K562 (cell line): ENCODE results near the gene CCDC33. TPM values are rescaled to one million over a fixed set of nuclear protein-coding genes. Genes with fewer than 3 reads are reported as not detected.

ENCODE experiments used
- ATAC-seq: fragments of 200-7000 bp; cut with Tn5 transposase; 3 replicates; pipeline ENCODE4 v1.9.1; 2020; ENCODE audit warnings: moderate library complexity
- BruUV-seq: library from RNA; stranded (reverse); fragments of 400-500 nt; replicated peaks from 2 replicates; lab custom pipeline; 2021; lab: Mats Ljungman, UMichigan
- CTCF ChIA-PET: fragments of 300-600 bp; formaldehyde crosslinking; extraction: SDS; loops from one replicate; lab custom pipeline; 2021; ENCODE audit warnings: low intra/inter-chr PET ratio; lab: Yijun Ruan, JAX
- POLR2A ChIA-PET: fragments of 300-600, 350-650 bp; sonication (Branson Sonifier 250); formaldehyde crosslinking; extraction: SDS; loops from one replicate; lab custom pipeline; 2021; ENCODE audit warnings: antibody characterized with exemption, inconsistent platforms; lab: Yijun Ruan, JAX
- DNase-seq, 4 experiments: peaks; one replicate each; pipeline versions ENCODE4 v3.0.0 to v3.0.0-alpha.2; 2011 to 2018; ENCODE audit warnings: low spot score in 3 of 4, mixed read lengths in 3 of 4; ENCODE audit errors: extremely low read depth in 1 of 4
- FAIRE-seq: peaks from 2 replicates; lab custom pipeline; 2011; peaks lifted over from hg19 to GRCh38; lab: Jason Lieb, UNC
- H2AFZ ChIP-seq: 2 replicates; pipeline ENCODE4 v1.6.0; 2011; ENCODE audit warnings: low read depth, low read length, control low read depth, inconsistent platforms
- H3K27ac ChIP-seq: fragments of 200-600 bp; 3 replicates; pipeline ENCODE4 v1.8.0; 2011; ENCODE audit warnings: low read depth, mild to moderate bottlenecking, control low read depth, inconsistent platforms, low read length, moderate library complexity, mixed read lengths; ENCODE audit errors: extremely low read depth
- H3K27me3 ChIP-seq, 2 experiments: fragments of 300-600 bp in 1 of 2; 2 replicates in 1 of 2; 3 replicates in 1 of 2; pipeline versions ENCODE4 v1.6.0 to v1.8.0; 2011; ENCODE audit warnings: inconsistent platforms in 2 of 2, low read length in 2 of 2, mild to moderate bottlenecking in 1 of 2, mixed read lengths in 1 of 2, moderate library complexity in 1 of 2; ENCODE audit not compliant: control insufficient read depth in 2 of 2, insufficient read depth in 2 of 2
- H3K36me3 ChIP-seq: fragments of 300-600 bp; 3 replicates; pipeline ENCODE4 v1.8.0; 2011; ENCODE audit warnings: mild to moderate bottlenecking, low read length, inconsistent platforms; ENCODE audit not compliant: control insufficient read depth, insufficient read depth
- H3K4me1 ChIP-seq, 2 experiments: fragments of 200-600 bp in 1 of 2; replicated peaks in 1 of 2; 2 replicates in 1 of 2; 3 replicates in 1 of 2; pipeline versions ENCODE4 v1.5.1 to v1.8.0; 2011; ENCODE audit warnings: inconsistent platforms in 2 of 2, low read length in 2 of 2, mild to moderate bottlenecking in 1 of 2, mixed read lengths in 1 of 2, moderate library complexity in 1 of 2; ENCODE audit not compliant: control insufficient read depth in 2 of 2, insufficient read depth in 2 of 2
- H3K4me2 ChIP-seq: 2 replicates; pipeline ENCODE4 v1.6.1; 2011; ENCODE audit warnings: low read length, control low read depth, inconsistent platforms, mixed read lengths; ENCODE audit not compliant: insufficient read depth
- H3K4me3 ChIP-seq: fragments of 200-600 bp; sonication (generic), shearing (Covaris generic); 2 replicates; pipeline ENCODE4 v1.5.1; 2016; ENCODE audit warnings: control low read depth, inconsistent platforms
- H3K79me2 ChIP-seq: fragments of 200-600 bp; 3 replicates; pipeline ENCODE4 v1.8.0; 2011; ENCODE audit warnings: low read length, inconsistent platforms; ENCODE audit not compliant: control insufficient read depth, insufficient read depth
- H3K9ac ChIP-seq, 2 experiments: 2 replicates each; pipeline versions ENCODE4 v1.6.0 to v1.6.1; 2011; ENCODE audit warnings: low read depth in 2 of 2, low read length in 2 of 2, control low read depth in 1 of 2, inconsistent platforms in 1 of 2, mild to moderate bottlenecking in 1 of 2, mixed read lengths in 1 of 2; ENCODE audit not compliant: insufficient read depth in 1 of 2
- H3K9me1 ChIP-seq: one replicate; pipeline ENCODE4 v1.6.0; 2011; ENCODE audit warnings: inconsistent platforms, mild to moderate bottlenecking, low read length, moderate library complexity; ENCODE audit not compliant: control insufficient read depth, insufficient read depth
- H3K9me3 ChIP-seq: replicated peaks from 2 replicates; pipeline ENCODE4 v1.5.1; 2011; ENCODE audit warnings: low read depth, low read length, inconsistent platforms; ENCODE audit not compliant: control insufficient read depth, insufficient read depth
- H4K20me1 ChIP-seq: replicated peaks from 2 replicates; pipeline ENCODE4 v1.6.1; 2011; ENCODE audit warnings: low read length, inconsistent platforms, mixed read lengths; ENCODE audit not compliant: control insufficient read depth, insufficient read depth
- ARID1B ChIP-seq: fragments of 450-650 bp; IDR thresholded peaks from 2 replicates; pipeline ENCODE4 v1.6.1; 2016; ENCODE audit warnings: antibody characterized with exemption, mild to moderate bottlenecking, inconsistent platforms
- CBX5 ChIP-seq: IDR thresholded peaks from 2 replicates; pipeline ENCODE4 v1.6.1; 2014; ENCODE audit warnings: low read depth, borderline replicate concordance
- HMGN3 ChIP-seq: IDR thresholded peaks from 2 replicates; pipeline ENCODE4 v1.6.1; 2011; ENCODE audit warnings: borderline replicate concordance, low read depth, mild to moderate bottlenecking, mixed read lengths, low read length; ENCODE audit not compliant: insufficient read length; ENCODE audit errors: extremely low read depth
- L3MBTL2 ChIP-seq: fragments of 450-650 bp; IDR thresholded peaks from 2 replicates; pipeline ENCODE4 v1.6.1; 2016; ENCODE audit warnings: mild to moderate bottlenecking, moderate library complexity
- MAX ChIP-seq: sonication (generic); formaldehyde crosslinking; IDR thresholded peaks from 2 replicates; pipeline ENCODE4 v1.9.0; 2022; ENCODE audit warnings: mild to moderate bottlenecking, missing genetic modification reagents
- MEF2A ChIP-seq: IDR thresholded peaks from 2 replicates; pipeline ENCODE4 v1.6.1; 2011; ENCODE audit warnings: low read depth, mild to moderate bottlenecking, low read length, moderate library complexity; ENCODE audit not compliant: control insufficient read depth
- MNT ChIP-seq, 2 experiments: fragments of 450-650 bp; conservative IDR thresholded peaks; 2 replicates each; pipeline ENCODE4 v1.6.1; 2017; ENCODE audit warnings: mild to moderate bottlenecking in 2 of 2, moderate library complexity in 2 of 2
- SRSF1 ChIP-seq: fragments of 200-400 bp; formaldehyde crosslinking; IDR thresholded peaks from 2 replicates; pipeline ENCODE4 v1.6.1; 2017; ENCODE audit warnings: mild to moderate bottlenecking, low read depth, low read length, moderate library complexity
- TCF3 ChIP-seq: sonication (generic); formaldehyde crosslinking; IDR thresholded peaks from 2 replicates; pipeline ENCODE4 v1.4.0; 2020; ENCODE audit warnings: mild to moderate bottlenecking, missing genetic modification reagents
- TOE1 ChIP-seq, 2 experiments: fragments of 450-650 bp in 1 of 2; sonication (generic) in 1 of 2; formaldehyde crosslinking in 1 of 2; IDR thresholded peaks; 2 replicates each; pipeline versions ENCODE4 v1.7.1 to v1.8.0; 2016 to 2022; ENCODE audit warnings: borderline replicate concordance in 2 of 2, mild to moderate bottlenecking in 2 of 2, antibody characterized with exemption in 1 of 2, inconsistent platforms in 1 of 2, low read depth in 1 of 2, missing genetic modification reagents in 1 of 2, moderate library complexity in 1 of 2
- TRIM28 ChIP-seq: fragments of 450-650 bp; IDR thresholded peaks from 2 replicates; pipeline ENCODE4 v1.6.1; 2017
- USF1 ChIP-seq: sonication (generic); formaldehyde crosslinking; IDR thresholded peaks from 2 replicates; pipeline ENCODE4 v1.9.0; 2022; ENCODE audit warnings: mild to moderate bottlenecking, missing genetic modification reagents
- ZNF583 ChIP-seq: fragments of 250-450 bp; sonication (Bioruptor Pico); IDR thresholded peaks from 2 replicates; pipeline ENCODE4 v1.4.0; 2020
- WGBS: fragments of 100-300 bp; shearing (Covaris generic); methylation state at CpG from one replicate; pipeline ENCODE4 v1.1.6; 2016; ENCODE audit warnings: low coverage, mixed read lengths; ENCODE audit not compliant: insufficient coverage; ENCODE audit errors: missing lambda C conversion rate; 5-methylcytosine and 5-hydroxymethylcytosine counted together
- in situ Hi-C: fragments of 300-500 bp; cut with MboI; formaldehyde crosslinking; loops from 4 replicates; pipeline ENCODE4 v1.15.0; 2018; ENCODE audit warnings: inconsistent platforms, mixed read lengths
- intact Hi-C: fragments of 100-400 bp; cut with micrococcal nuclease; formaldehyde crosslinking; loops from 2 replicates; pipeline ENCODE4 v1.14.2; 2022
- polyA plus RNA-seq, 8 experiments: library from polyadenylated mRNA; depleted of rRNA in 4 of 8; stranded (reverse) in 5 of 8; unstranded in 3 of 8; fragments of >200 nt; fragmentation: Nextera tagmentation in 2 of 8; fragmentation: Illumina TruSeq in 1 of 8; extraction: Ambion mirVana in 2 of 8; extraction: Trizol in 1 of 8; gene quantifications; 2 replicates each; pipeline versions ENCODE4 v1.2.1 to v1.2.3, GENCODE V29; 2011 to 2014; ENCODE audit warnings: inconsistent platforms in 1 of 8, missing spikeins in 1 of 8
- total RNA-seq, 7 experiments: library from RNA; depleted of rRNA in 6 of 7; stranded (reverse); fragments of >200 nt in 6 of 7; fragmentation: Illumina TruSeq in 2 of 7; extraction: Trizol in 2 of 7; gene quantifications; 2 replicates each; pipeline versions ENCODE4 v1.2.1 to v1.2.3, GENCODE V29; 2011 to 2021; ENCODE audit warnings: low replicate concordance in 1 of 7
- TF ChIP-seq, protein P1 (sequence below): fragments of 450-650 bp; IDR thresholded peaks from 2 replicates; pipeline ENCODE4 v1.7.0; 2016; ENCODE audit warnings: borderline replicate concordance

The CCDC33 gene
- total and polyA plus RNA-seq, 9 of the 15 experiments (the other 6 are each of a cell fraction or from before 2014, with no cell fraction given) = 0.08 to 1.1 (median 0.15) TPM; not detected in 4

- DNase-seq = peak; percentile 31 to 65 (median 41)
- Histone ChIP-seq H4K20me1 (peaks cover 7% of the 10 kb centered on the region; the same call in 1 of the 2 replicates), H3K4me3 (no peak overlapping the region), H3K27ac (no peak overlapping the region; the same call in 2 of the 3 replicates), H3K4me2 (no peak overlapping the region; the same call in 1 of the 2 replicates), H3K4me1 (peaks cover 3 to 9% of the 10 kb centered on the region in 2 experiments; a peak in 2 of 5 replicates), H3K36me3 (no peaks in the 10 kb centered on the region), H2AFZ (peak overlapping the region; percentile 9; the same call in 1 of the 2 replicates), H3K27me3 (peaks cover 9 to 39% of the 10 kb centered on the region in 2 experiments; a peak in 3 of 5 replicates), H3K79me2 (no peaks in the 10 kb centered on the region), H3K9me1 (no peaks in the 10 kb centered on the region), H3K9ac (peak overlapping the region; percentile 25 to 64; a peak in 3 of 4 replicates), H3K9me3 (no peaks in the 10 kb centered on the region)
- no TSS peak for BruUV-seq
- in situ Hi-C loops = no loop called here
- WGBS = 12% methylated on average over 7 of the region's 7 CpGs
- FAIRE-seq = no peak
- ChIA-PET CTCF (no interaction called here), POLR2A (no interaction called here)
- intact Hi-C loops = no loop called here
- 0 out of 3 replicates have a peak, but pooled peaks have one; percentile 32 for ATAC-seq
- peak; percentile 71; the same call in 1 of the 2 replicates for TF ChIP-seq USF1 (CRISPR knock-in tag)
- TF ChIP-seq HMGN3 = no peak
- TF ChIP-seq TOE1 (IDR thresholded peaks at IDR 0.05; ENCODE audit: borderline replicate concordance) = no peak
- TF ChIP-seq TOE1 (CRISPR knock-in tag; IDR thresholded peaks at IDR 0.05; ENCODE audit: borderline replicate concordance, low read depth) = no peak
- 0 out of 4 replicates have a peak, but pooled peaks of 1 of the 2 experiments have one; percentile 33 for TF ChIP-seq MNT (conservative IDR thresholded peaks at IDR 0.05)
- TF ChIP-seq MAX = peak; percentile 83
- TF ChIP-seq, protein P1, sequence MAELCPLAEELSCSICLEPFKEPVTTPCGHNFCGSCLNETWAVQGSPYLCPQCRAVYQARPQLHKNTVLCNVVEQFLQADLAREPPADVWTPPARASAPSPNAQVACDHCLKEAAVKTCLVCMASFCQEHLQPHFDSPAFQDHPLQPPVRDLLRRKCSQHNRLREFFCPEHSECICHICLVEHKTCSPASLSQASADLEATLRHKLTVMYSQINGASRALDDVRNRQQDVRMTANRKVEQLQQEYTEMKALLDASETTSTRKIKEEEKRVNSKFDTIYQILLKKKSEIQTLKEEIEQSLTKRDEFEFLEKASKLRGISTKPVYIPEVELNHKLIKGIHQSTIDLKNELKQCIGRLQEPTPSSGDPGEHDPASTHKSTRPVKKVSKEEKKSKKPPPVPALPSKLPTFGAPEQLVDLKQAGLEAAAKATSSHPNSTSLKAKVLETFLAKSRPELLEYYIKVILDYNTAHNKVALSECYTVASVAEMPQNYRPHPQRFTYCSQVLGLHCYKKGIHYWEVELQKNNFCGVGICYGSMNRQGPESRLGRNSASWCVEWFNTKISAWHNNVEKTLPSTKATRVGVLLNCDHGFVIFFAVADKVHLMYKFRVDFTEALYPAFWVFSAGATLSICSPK = no peak
- no peak for TF ChIP-seq CBX5
- no peak for TF ChIP-seq MEF2A
- peak; percentile 40; the same call in 1 of the 2 replicates for TF ChIP-seq ARID1B
- peak; percentile 45 for TF ChIP-seq L3MBTL2
- TF ChIP-seq TCF3 (CRISPR knock-in tag) = peak; percentile 23
- TF ChIP-seq ZNF583 (CRISPR knock-in tag) = 0 out of 2 replicates have a peak, but pooled peaks have one; percentile 20
- TF ChIP-seq SRSF1 = no peak
- no peak for TF ChIP-seq TRIM28
Measured at GRCh38 chr15:74213858-74214284, 22.3 kb upstream of the CCDC33 start.
